Naive B cell (primary cell): ENCODE data around the gene COL4A2. TPM values are rescaled to one million over a fixed set of nuclear protein-coding genes. Genes with fewer than 3 reads are reported as not detected.
A peak's percentile ranks its signal among the peaks of the same experiment; 100 is the strongest.
"Not testable (repeated sequence)": the region's sequence is repeated elsewhere in the genome, so short reads cannot be mapped to it uniquely, and the experiment has no call there.

ENCODE experiments used
- ATAC-seq, 2 donors: fragments of 150-1000 bp; cut with Tn5 transposase; 2 replicates each; pipeline ENCODE4 v1.10.0; 2021; ENCODE audit warnings: low read depth in 2 of 2, mild to moderate bottlenecking in 2 of 2, moderate library complexity in 2 of 2
- DNase-seq: peaks from one replicate; pipeline ENCODE4 v3.0.0; 2022
- H3K27ac Mint-ChIP-seq, 6 donors: one replicate each; pipeline ENCODE4 v1.8.0; 2020 to 2022; ENCODE audit warnings: mild to moderate bottlenecking in 6 of 6, mixed read lengths in 6 of 6, moderate library complexity in 5 of 6, inconsistent platforms in 2 of 6
- H3K27me3 Mint-ChIP-seq, 3 donors: one replicate each; pipeline ENCODE4 v1.8.0; 2021 to 2022; ENCODE audit warnings: mixed read lengths in 3 of 3, mild to moderate bottlenecking in 1 of 3
- H3K36me3 Mint-ChIP-seq, 2 donors: one replicate each; pipeline ENCODE4 v1.8.0; 2020 to 2022; ENCODE audit warnings: mixed read lengths in 2 of 2, inconsistent platforms in 1 of 2, mild to moderate bottlenecking in 1 of 2
- H3K4me1 Mint-ChIP-seq, 3 donors: one replicate each; pipeline ENCODE4 v1.8.0; 2020 to 2022; ENCODE audit warnings: mixed read lengths in 3 of 3, inconsistent platforms in 1 of 3, mild to moderate bottlenecking in 1 of 3, moderate library complexity in 1 of 3
- H3K4me3 Mint-ChIP-seq, 8 donors: one replicate each; pipeline ENCODE4 v1.8.0; 2020 to 2022; ENCODE audit warnings: mild to moderate bottlenecking in 8 of 8, mixed read lengths in 8 of 8, moderate library complexity in 8 of 8, inconsistent platforms in 2 of 8
- H3K9me3 Mint-ChIP-seq, 7 donors: one replicate each; pipeline ENCODE4 v1.8.0; 2020 to 2022; ENCODE audit warnings: mixed read lengths in 7 of 7, mild to moderate bottlenecking in 5 of 7, inconsistent platforms in 2 of 7, moderate library complexity in 1 of 7
- polyA plus RNA-seq, 6 donors: library from polyadenylated mRNA; unstranded; fragments of 300-500 nt; fragmentation: Illumina TruSeq; gene quantifications; one replicate each; pipeline ENCODE4 v1.2.3, GENCODE V29; 2021; ENCODE audit warnings: low read depth in 6 of 6

The COL4A2 gene
- polyA plus RNA-seq, 6 donors from 2014 or later: 0.13 TPM; not detected in 5

DNA sequence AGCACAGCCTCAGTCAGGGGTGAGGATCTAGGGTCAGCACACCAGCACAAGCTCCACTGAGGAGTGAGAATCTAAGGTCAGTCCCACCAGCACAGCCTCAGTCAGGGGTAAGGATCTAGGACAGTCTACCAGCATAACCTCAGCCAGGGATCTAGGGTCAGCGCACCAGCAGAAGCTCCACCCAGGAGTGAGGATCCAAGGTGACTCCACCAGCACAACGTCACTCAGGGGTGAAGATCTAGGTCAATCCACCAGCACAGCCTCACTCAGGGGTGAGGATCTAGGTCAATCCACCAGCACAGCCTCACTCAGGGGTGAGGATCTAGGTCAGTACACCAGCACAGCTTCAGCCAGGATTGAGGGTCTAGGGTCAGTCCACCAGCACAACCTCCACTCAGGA lies 189.9 kb downstream of the COL4A2 start:
- DNase-seq (no peak), ATAC-seq (no peak)
- H3K36me3 Mint-ChIP-seq: peaks cover 5 to 17% of the 10 kb centered on the region in 2 donors
- H3K27ac Mint-ChIP-seq: peak overlapping the region in 1 of 6 donors; percentile 75
- peaks cover 0 to 22% (median 5%) of the 10 kb centered on the region in 7 donors for H3K9me3 Mint-ChIP-seq
- H3K4me3 Mint-ChIP-seq: no peak overlapping the region
- H3K4me1 Mint-ChIP-seq: no peaks in the 10 kb centered on the region
- peaks cover 0 to 14% (median 4%) of the 10 kb centered on the region in 3 donors for H3K27me3 Mint-ChIP-seq

DNA sequence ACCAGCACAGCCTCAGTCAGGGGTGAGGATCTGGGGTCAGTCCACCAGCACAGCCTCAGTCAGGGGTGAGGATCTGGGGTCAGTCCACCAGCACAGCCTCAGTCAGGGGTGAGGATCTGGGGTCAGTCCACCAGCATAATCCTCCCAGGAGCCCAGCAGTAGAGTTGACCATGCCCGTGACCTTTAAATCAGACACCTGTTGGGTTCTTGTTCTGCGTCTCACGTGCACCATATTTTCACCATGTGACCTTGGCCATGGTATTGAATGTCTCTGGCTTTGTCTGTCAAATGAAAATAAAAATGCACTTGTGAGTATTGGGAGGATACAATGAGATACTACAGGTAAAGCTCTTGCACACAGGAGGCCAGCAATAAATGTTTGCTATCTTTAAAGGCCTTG lies 190.8 kb downstream of the COL4A2 start:
- Mint-ChIP-seq H3K9me3 (peaks cover 0 to 22% (median 5%) of the 10 kb centered on the region in 7 donors), H3K36me3 (peaks cover 5 to 17% of the 10 kb centered on the region in 2 donors), H3K27me3 (peaks cover 0 to 14% (median 5%) of the 10 kb centered on the region in 3 donors)
- ATAC-seq, DNase-seq, H3K4me3 Mint-ChIP-seq, H3K27ac Mint-ChIP-seq, H3K4me1 Mint-ChIP-seq: not testable (repeated sequence)

DNA sequence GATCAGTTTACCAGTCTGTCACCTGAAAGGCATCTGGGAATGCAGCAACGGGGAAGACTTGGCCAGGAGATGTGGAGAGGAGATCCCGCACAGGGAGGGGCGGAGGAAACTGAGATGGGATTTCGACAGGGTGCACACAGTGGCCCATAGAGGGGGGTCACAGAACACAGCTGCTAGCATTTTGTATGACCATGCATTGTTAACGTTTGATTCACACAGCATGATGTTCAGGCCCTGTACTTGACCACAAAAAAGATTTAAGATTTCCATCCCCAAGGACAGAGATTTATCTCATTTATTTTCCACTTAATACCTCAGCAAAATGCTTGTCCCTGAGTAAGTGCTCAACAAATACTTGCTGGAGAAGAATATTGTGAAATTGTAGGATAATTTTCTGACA lies 191.2 kb downstream of the COL4A2 start:
- Mint-ChIP-seq H3K27ac (no peak overlapping the region), H3K36me3 (peaks cover 5 to 17% of the 10 kb centered on the region in 2 donors), H3K9me3 (peaks cover 0 to 22% (median 5%) of the 10 kb centered on the region in 7 donors), H3K4me1 (no peaks in the 10 kb centered on the region), H3K4me3 (no peak overlapping the region), H3K27me3 (peaks cover 0 to 14% (median 5%) of the 10 kb centered on the region in 3 donors)
- ATAC-seq: no peak
- no peak for DNase-seq

DNA sequence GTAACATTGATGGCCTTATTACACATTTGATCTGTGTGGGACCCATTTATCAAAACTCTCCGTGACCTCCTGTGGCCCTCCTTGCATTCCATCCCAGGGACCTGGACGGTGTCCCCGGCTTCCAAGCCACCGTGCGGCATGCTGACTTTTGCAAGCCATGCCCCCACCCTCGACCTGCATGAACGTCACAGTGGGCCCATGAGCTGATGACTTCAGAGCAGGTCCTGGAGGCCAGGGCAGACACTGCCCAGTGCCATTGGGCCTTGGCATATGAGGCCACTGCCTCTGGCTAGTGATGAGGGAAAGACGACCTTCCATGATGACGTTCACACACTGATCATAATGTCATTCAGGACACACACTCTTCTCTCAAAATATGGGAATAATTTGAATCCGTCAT lies 191.7 kb downstream of the COL4A2 start:
- ATAC-seq (no peak), DNase-seq (no peak)
- Mint-ChIP-seq H3K27ac (no peak overlapping the region), H3K4me1 (no peaks in the 10 kb centered on the region), H3K4me3 (no peak overlapping the region), H3K9me3 (peaks cover 0 to 22% (median 5%) of the 10 kb centered on the region in 7 donors), H3K27me3 (peaks cover 0 to 14% (median 5%) of the 10 kb centered on the region in 3 donors), H3K36me3 (peaks cover 5 to 17% of the 10 kb centered on the region in 2 donors)

DNA sequence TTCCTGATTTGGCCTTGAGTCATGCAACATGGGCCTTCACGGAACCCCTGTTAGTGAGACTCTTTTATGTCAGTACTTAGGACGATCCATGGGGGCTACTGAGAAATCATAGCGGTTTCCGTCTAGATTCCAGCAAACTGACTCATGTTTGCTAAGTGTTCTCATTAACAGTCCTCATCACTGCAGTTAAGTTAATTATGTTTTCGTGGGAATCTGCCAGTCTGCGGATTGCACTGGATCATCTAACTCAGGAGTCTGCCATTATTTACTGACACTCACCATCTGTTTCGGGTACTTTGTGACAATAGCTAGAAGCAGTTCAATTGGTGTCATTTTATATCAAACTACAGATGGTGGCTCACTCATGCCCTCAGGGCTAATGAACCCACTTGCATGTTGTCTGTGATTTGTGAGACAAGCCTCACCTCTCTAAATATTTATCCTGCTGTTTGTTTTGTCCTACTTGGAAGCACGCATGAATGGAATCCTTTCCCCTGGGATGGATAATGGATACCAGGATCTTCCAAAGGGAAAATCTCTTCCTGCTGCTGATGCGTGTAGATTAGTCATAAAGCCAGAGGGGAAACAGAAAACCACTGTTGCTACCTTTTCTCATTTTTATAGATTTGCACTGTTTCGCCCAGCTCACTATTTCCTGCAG lies 192.7 kb downstream of the COL4A2 start:
- H3K36me3 Mint-ChIP-seq: peaks cover 5 to 17% of the 10 kb centered on the region in 2 donors
- H3K9me3 Mint-ChIP-seq: peaks cover 0 to 22% (median 5%) of the 10 kb centered on the region in 7 donors
- no peak for DNase-seq
- peak overlapping the region in 1 of 6 donors; percentile 29 for H3K27ac Mint-ChIP-seq
- no peak for ATAC-seq
- peaks cover 0 to 14% (median 5%) of the 10 kb centered on the region in 3 donors for H3K27me3 Mint-ChIP-seq
- no peak overlapping the region for H3K4me3 Mint-ChIP-seq
- no peaks in the 10 kb centered on the region for H3K4me1 Mint-ChIP-seq

DNA sequence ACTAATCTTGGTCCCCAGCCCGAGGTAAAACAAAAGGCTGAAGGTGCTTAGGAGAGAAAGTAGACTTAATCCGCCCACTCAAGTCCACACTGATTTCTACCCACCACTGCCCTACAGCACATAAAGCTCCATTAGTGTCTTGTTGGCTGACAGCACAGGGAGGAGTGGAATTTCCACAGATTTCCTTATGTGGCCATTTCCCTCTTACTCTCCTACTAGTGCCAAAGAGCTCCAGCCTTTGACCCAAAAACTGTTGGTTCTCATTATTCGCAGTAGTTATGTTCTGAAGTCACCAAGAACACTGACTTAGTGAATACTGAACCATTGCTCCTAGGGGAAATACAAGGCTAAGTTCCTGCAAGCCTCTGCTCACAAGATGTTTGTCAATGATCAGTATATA lies 193.3 kb downstream of the COL4A2 start:
- Mint-ChIP-seq H3K4me1 (no peaks in the 10 kb centered on the region), H3K9me3 (peaks cover 0 to 22% (median 5%) of the 10 kb centered on the region in 7 donors), H3K36me3 (peaks cover 5 to 17% of the 10 kb centered on the region in 2 donors), H3K4me3 (no peak overlapping the region), H3K27me3 (peaks cover 0 to 14% (median 5%) of the 10 kb centered on the region in 3 donors), H3K27ac (peak overlapping the region in 1 of 6 donors; percentile 29)
- ATAC-seq (no peak), DNase-seq (no peak)

DNA sequence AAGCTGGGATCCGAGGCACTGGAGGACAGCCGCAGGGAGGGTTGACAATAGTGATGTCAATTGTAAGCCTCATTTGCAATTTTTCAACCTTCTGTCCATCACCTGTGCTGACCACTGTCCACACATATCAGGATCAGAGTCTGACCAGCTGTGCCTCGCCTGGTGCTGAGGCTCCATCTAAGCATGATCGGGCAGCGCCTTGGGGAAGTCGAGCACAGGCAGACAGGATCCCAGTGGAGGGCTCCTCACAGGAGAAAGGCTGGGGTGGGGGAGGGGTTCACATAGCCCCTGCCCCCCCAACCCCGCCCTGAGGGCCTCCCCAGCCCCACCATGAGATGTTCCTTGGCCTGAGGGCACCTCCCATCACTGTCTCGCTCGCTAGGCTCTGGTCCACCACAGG lies 194.1 kb downstream of the COL4A2 start:
- DNase-seq: no peak
- peaks cover 5 to 17% of the 10 kb centered on the region in 2 donors for H3K36me3 Mint-ChIP-seq
- H3K4me3 Mint-ChIP-seq: no peak overlapping the region
- no peak overlapping the region for H3K27ac Mint-ChIP-seq
- H3K27me3 Mint-ChIP-seq: peaks cover 0 to 21% (median 5%) of the 10 kb centered on the region in 3 donors
- H3K4me1 Mint-ChIP-seq: no peaks in the 10 kb centered on the region
- ATAC-seq: no peak
- H3K9me3 Mint-ChIP-seq: peaks cover 0 to 22% (median 5%) of the 10 kb centered on the region in 7 donors

DNA sequence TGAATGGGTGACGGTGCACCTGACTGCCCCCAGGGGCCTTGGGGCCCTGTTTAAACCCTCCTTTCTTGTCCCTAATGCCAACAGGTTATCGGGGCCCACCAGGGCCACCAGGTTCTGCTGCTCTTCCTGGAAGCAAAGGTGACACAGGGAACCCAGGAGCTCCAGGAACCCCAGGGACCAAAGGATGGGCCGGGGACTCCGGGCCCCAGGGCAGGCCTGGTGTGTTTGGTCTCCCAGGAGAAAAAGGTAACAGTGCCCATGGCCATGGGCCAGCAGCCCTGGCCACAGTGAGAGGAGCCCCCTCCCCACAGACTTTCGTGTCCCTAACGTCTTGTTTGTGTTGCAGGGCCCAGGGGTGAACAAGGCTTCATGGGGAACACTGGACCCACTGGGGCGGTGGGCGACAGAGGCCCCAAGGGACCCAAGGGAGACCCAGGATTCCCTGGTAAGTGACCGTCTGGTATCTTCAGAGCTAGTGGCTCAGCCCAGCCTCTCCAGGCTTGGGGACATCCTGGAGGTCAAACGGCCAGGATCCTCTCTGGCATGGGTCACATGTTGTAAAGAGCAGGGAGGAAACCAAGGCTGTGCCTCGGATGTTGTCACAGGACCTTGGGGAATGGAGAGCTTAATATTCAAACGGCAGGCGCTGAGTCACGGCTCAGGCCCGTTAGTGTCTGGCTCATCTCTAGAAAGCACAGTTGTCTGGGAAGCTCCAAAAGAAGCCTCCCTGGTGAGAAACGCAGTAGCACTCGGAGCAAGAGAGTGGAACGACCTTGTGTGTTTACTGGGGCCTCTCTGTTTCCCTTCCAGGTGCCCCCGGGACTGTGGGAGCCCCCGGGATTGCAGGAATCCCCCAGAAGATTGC lies 196.2 kb downstream of the COL4A2 start:
- Mint-ChIP-seq H3K9me3 (peaks cover 0 to 22% (median 5%) of the 10 kb centered on the region in 7 donors), H3K27me3 (peaks cover 0 to 31% (median 5%) of the 10 kb centered on the region in 3 donors), H3K4me1 (no peaks in the 10 kb centered on the region), H3K27ac (peak overlapping the region in 2 of 6 donors; percentile 16 to 62), H3K36me3 (peaks cover 5 to 17% of the 10 kb centered on the region in 2 donors), H3K4me3 (no peak overlapping the region)
- DNase-seq: no peak
- ATAC-seq: no peak

DNA sequence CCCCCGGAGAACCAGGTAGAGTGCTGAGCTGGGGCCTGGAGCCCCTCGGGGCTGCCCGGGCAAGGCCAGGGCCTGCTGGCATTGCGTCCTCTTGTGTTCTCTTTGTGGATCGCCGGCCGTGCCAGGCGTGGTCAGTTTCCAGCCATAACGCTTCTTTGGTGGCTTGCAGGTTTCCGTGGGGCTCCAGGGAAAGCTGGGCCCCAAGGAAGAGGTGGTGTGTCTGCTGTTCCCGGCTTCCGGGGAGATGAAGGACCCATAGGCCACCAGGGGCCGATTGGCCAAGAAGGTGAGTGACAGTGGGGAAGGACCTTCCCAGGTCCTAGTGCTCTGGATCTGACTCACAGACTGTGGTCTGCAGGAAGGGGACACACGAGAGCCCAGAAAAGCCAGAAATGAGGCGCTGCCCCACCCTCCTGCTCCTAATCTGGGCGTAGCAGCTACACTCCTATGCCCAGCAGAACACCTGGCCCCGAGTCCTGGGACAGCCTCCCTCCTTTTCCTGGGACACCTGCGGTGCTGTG lies 197.0 kb downstream of the COL4A2 start:
- no peaks in the 10 kb centered on the region for H3K4me1 Mint-ChIP-seq
- H3K4me3 Mint-ChIP-seq: peak overlapping the region in 1 of 8 donors; percentile 33
- peak overlapping the region in 1 of 6 donors; percentile 12 for H3K27ac Mint-ChIP-seq
- H3K36me3 Mint-ChIP-seq: peaks cover 5 to 14% of the 10 kb centered on the region in 2 donors
- DNase-seq (no peak), ATAC-seq (no peak)
- peaks cover 0 to 19% (median 3%) of the 10 kb centered on the region in 7 donors for H3K9me3 Mint-ChIP-seq
- H3K27me3 Mint-ChIP-seq: peaks cover 0 to 31% (median 5%) of the 10 kb centered on the region in 3 donors

DNA sequence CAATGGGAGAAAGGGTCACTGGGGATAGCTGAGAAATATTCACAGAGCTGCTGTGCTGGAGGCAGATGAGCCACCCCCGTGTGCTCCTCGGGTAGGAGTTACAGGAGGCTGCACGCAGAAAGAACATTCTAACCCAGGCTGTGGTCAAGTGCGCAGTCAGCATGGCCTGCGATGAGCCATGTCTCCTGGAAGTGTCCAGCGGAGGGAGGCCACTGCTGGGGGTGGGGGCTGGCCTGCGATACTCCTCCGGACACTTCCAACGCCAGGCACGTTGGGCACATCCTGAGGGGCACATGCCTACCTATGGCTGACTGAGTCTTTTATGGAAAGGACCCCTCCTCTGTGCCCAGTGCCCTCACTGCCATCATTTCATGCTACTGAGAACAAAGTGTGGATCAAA lies 198.5 kb downstream of the COL4A2 start:
- Mint-ChIP-seq H3K4me3 (no peak overlapping the region), H3K9me3 (peaks cover 0 to 4% (median 2%) of the 10 kb centered on the region in 7 donors), H3K27ac (peak overlapping the region in 1 of 6 donors; percentile 9), H3K4me1 (peaks cover 3 to 11% (median 10%) of the 10 kb centered on the region in 3 donors), H3K27me3 (peaks cover 0 to 24% (median 5%) of the 10 kb centered on the region in 3 donors), H3K36me3 (no peaks in the 10 kb centered on the region)
- DNase-seq (no peak), ATAC-seq (no peak)

DNA sequence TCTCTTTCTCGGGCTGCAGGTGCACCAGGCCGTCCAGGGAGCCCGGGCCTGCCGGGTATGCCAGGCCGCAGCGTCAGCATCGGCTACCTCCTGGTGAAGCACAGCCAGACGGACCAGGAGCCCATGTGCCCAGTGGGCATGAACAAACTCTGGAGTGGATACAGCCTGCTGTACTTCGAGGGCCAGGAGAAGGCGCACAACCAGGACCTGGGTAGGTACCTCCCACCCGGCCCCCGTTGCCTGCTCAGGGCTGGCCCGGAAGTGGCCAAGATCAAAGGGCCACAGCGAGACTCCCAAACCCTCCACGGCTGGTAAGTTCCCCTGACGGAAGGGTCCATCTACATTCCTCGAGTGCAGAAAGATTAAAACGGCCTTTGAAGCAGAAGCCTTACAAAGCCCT lies 199.3 kb downstream of the COL4A2 start:
- DNase-seq (no peak), ATAC-seq (no peak)
- Mint-ChIP-seq H3K4me1 (peaks cover 3 to 12% (median 10%) of the 10 kb centered on the region in 3 donors), H3K9me3 (no peaks in the 10 kb centered on the region), H3K27me3 (peaks cover 0 to 18% (median 5%) of the 10 kb centered on the region in 3 donors), H3K36me3 (no peaks in the 10 kb centered on the region), H3K27ac (no peak overlapping the region), H3K4me3 (no peak overlapping the region)

DNA sequence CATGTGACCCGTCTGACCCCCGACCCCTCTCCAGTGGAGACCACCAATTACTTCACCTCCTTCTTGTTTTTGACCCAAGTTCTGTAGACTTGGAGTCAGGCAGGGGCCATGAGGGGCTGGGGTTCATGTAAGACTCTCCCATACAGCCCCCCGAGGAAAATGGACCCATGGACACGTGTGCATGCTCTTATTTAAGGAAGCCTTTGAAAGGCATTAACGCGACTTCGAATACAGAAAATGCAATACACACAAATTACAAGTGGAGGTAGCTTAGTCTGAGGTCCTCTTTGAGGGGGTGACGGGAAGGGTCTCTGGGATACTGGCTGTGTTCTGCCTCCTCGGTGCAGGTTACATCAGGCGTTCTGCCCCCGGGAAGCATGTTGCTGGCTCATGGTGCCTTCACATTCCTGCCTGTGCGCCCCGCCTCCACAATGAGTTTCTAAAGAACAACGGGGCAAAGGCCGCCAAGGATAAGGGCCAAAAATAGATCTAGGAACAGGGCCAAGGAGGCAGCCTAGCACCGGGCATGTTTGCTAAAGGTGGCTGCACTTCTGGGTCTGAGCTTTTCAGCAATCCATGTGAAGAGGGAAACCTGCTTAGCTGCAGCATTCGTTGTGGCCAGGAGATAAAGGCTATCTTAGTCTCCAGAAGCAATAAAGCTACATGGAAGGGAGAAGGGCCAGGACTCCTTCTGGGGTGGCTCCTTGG lies 199.9 kb downstream of the COL4A2 start:
- peaks cover 3 to 12% (median 10%) of the 10 kb centered on the region in 3 donors for H3K4me1 Mint-ChIP-seq
- no peaks in the 10 kb centered on the region for H3K36me3 Mint-ChIP-seq
- H3K9me3 Mint-ChIP-seq: no peaks in the 10 kb centered on the region
- H3K4me3 Mint-ChIP-seq: no peak overlapping the region
- no peak for DNase-seq
- peaks cover 0 to 18% (median under 1%) of the 10 kb centered on the region in 3 donors for H3K27me3 Mint-ChIP-seq
- no peak for ATAC-seq
- peak overlapping the region in 1 of 6 donors; percentile 44 for H3K27ac Mint-ChIP-seq
